Right lobe of liver (tissue), 4 donors: Measurements from ENCODE around the gene RABGAP1.

ENCODE experiments used
- CTCF ChIP-seq, 4 donors: fragments of 200-600 bp in 3 of 4; fragments of 450-650 bp in 1 of 4; IDR thresholded peaks; one replicate each; pipeline versions ENCODE4 v1.5.1 to v1.8.0; 2016 to 2022; ENCODE audit warnings: antibody characterized with exemption in 4 of 4, mild to moderate bottlenecking in 2 of 4
- POLR2A ChIP-seq: fragments of 450-650 bp; IDR thresholded peaks from one replicate; pipeline ENCODE4 v1.6.1; 2017; ENCODE audit warnings: antibody characterized with exemption, mild to moderate bottlenecking
- donor health status: DM: no; HTN: no; CAD: no.
- donor health status: DM: no; HTN: no; CAD: no.
- donor health status: DM: no; HTN: yes; CAD: no.

GRCh38 chr9:123149067-123149466 lies 208.2 kb downstream of the RABGAP1 start:
- no peak for TF ChIP-seq CTCF (IDR thresholded peaks at IDR 0.05)
- no peak for TF ChIP-seq POLR2A
